HG02763 (cell line): ENCODE data around the gene COL24A1.
"Not testable (repeated sequence)": the region's sequence is repeated elsewhere in the genome, so short reads cannot be mapped to it uniquely, and the experiment has no call there.

ENCODE experiments used
- ATAC-seq: cut with Tn5 transposase; IDR thresholded peaks from one replicate; pipeline ENCODE4 v1.9.1; 2021; ENCODE audit warnings: mild to moderate bottlenecking, moderate library complexity; ENCODE audit not compliant: unreplicated experiment

COL24A1 gene

DNA sequence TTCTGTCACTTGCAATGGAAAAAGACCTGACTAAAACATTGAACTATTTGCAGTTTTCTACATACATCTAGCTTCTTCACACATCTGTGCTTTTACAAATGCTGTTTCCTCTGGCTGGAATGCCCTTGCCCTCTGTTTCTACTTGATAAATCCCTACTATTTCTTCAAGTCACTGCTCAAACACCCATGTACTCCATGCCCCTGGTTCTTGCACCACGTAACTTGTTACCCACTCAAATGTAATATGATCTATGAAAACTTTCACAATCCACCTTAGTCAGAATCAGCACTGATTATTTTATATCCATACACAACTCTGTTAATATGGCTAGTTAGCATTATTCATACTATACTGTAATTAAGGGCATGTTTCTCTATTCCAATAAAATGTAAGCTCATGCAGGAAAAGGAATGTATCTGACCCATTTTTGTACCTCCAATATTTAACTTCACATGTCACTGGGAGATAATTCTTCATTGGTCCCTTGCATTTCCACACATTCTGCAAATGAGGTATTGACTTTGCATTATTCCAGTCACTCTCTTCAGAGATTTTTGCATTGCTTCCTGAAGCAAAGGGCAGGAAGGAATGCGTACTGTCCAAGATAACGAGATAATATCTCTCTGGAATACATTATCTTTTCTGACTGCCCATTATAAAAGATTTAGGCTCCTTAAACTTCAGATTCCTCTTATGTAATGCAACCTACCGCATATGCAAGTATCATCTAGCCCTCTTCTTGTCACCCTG lies 158.3 kb downstream of the COL24A1 start:
- ATAC-seq: no peak

GRCh38 chr1:85992791-85993190 lies 163.8 kb downstream of the COL24A1 start:
- peak; percentile 68 for ATAC-seq

- no peak for ATAC-seq
Measured at GRCh38 chr1:85991261-85991660, 165.3 kb downstream of the COL24A1 start.

- ATAC-seq: no peak
Measured at GRCh38 chr1:85984636-85985035, 171.9 kb downstream of the COL24A1 start.

GRCh38 chr1:85983316-85983715 lies 173.3 kb downstream of the COL24A1 start:
- ATAC-seq: no peak

DNA sequence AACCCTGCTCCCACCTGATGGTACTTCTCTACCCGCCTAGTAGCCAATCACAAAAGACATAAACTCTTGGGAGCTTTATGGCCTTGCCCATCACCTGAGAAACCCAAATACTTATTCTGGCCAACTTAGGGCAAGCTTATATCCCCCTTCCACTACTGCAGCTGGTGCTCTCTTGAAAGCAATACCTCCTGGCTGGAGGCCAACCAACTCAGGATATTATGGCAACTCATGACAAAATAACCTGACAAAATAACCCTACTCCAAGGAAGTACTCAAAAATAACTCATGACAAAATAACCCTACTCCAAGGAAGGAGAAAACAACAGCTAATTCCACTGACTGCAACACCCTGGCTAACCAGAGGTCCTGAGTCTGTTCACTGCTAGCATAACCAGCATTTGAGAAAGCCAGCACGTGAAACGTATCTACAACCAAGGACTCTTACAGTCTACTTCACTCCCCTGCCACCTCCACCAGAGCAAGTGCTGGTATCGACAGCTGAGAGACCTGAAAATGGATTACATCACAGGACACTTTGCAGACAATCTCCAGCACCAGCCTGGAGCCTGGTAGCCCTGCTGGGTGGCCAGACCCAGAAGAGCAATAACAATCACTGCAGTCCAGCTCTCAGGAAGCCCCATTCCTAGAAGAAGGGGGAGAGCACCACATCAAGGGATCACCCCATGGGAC lies 179.9 kb downstream of the COL24A1 start:
- ATAC-seq: no peak

- ATAC-seq: no peak
Measured at GRCh38 chr1:85975912-85976371, 180.6 kb downstream of the COL24A1 start.

- ATAC-seq: no peak
Measured at GRCh38 chr1:85962457-85962856, 194.1 kb downstream of the COL24A1 start.

GRCh38 chr1:85957760-85958159 lies 198.8 kb downstream of the COL24A1 start:
- ATAC-seq: no peak

DNA sequence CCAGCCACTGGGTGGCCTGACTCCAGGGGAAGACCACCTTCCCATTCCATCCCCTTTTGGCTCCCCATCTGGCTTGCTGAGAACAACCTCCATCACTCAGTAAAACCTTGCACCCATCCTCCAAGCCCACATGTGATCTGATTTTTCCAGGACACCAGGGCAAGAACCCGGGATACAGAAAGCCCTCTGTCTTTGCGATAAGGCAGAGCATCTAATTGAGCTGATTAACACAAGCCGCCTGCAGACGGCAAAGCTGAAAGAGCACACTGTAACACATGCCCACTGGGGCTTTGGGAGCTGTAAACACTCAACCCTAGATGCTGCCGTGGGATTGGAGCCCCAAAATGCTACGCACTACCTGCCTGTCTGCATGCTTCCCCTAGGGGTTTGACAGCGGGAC lies 201.4 kb downstream of the COL24A1 start:
- ATAC-seq: not testable (repeated sequence)

GRCh38 chr1:85952460-85952859 lies 204.1 kb downstream of the COL24A1 start:
- no peak for ATAC-seq

DNA sequence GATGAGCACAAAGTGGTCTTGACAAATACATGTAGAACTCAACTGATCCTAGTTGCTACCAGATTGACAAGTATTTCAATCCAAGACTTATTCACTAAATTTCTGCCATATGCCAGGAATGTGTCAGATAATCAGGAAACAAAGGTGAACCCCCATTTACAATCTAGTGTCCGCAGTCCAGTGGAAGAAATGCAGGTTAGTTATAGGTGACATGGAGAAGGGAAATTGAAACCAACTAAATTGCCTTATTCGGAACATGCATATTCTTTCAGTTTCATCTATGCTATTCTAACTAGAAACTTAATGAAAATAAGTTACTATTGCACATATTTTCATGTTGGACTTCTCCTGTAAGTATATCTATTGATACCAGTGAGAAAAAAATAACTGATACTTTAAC lies 209.4 kb downstream of the COL24A1 start:
- ATAC-seq: no peak

- no peak for ATAC-seq
Measured at GRCh38 chr1:85943945-85944344, 212.6 kb downstream of the COL24A1 start.

DNA sequence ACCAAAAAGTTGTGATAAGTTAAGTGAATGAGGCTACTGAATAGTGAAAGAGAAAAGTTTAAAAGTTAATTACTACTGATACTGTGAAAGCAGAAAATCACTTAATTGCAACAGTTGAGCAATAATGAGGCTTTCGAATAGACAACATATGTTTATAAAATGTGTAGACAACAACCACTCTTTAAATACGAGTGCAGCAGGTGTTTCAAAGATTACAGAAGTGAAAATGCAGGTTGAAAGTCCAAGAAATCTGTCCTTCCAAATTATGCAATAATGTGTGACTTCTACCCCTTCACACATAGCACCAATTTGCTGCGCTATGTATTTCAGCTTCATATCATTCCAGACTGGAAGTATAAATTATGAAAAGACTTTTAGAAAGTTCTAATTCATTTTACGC lies 213.0 kb downstream of the COL24A1 start:
- ATAC-seq: peak; percentile 40

- ATAC-seq: no peak
Measured at GRCh38 chr1:85940656-85941306, 215.8 kb downstream of the COL24A1 start.

DNA sequence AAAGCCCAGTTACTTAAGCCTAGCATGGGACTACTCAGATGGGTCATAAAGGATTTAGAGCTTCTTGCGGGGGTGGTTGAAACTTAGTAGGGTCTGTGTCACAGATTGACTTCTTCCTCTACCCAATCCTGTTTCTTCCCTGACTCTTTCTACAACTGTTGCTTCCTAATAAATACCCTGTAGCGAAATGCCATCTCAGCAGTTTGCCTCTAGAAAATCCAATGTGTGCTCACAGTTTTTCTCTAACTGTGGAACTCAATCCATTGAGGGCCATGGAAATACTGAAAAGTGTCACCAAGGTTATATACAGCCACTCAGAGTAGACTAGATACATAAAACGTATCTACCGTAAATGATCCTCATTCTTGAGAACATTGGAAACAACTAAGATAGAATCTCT lies 217.7 kb downstream of the COL24A1 start:
- no peak for ATAC-seq

DNA sequence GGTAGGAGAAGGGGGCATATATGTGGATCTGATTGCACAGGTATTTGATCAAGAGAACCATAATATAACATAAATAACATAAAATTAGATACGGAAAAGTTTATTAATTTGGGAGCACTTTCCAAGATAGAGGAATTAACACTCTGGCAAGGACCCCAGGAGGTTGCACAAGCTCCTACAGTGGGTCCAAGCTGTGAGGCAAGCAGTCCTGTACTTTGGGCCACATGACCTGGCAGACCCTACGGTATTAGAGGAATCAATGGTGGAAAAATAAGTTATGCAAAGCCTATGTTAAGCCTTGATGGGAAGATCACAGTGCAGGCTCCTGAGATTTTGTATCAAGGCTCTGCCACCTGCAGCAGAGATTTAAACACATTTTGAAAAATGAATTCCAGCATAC lies 220.1 kb downstream of the COL24A1 start:
- ATAC-seq: no peak

- no peak for ATAC-seq
Measured at GRCh38 chr1:85936057-85936456, 220.5 kb downstream of the COL24A1 start.

- no peak for ATAC-seq
Measured at GRCh38 chr1:85935234-85935633, 221.3 kb downstream of the COL24A1 start.

- no peak for ATAC-seq
Measured at GRCh38 chr1:85934516-85934915, 222.1 kb downstream of the COL24A1 start.

DNA sequence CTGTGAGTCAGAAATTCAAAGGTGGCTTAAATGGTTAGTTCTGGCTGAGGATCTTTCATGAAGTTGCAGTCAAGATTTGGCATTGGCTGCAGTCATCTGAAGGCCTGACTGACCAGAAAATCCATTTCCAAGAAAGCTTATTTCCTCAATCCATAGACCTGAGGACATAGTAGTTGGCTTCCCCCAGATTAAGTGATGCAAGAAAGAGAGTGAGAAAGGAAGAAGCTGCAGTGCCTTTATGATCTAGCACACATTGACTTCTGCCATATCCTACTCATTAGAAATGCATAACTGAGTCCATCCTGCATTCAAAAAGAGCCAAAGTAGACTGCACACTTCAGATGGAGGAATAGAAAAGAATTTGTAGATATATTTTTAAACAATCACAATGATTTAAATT lies 222.6 kb downstream of the COL24A1 start:
- no peak for ATAC-seq

GRCh38 chr1:85911742-85912141 lies 244.8 kb downstream of the COL24A1 start:
- ATAC-seq: no peak
